Sigmoid colon (tissue), 7 donors: ENCODE results near the gene DPYSL5. TPM values are rescaled to one million over a fixed set of nuclear protein-coding genes. Genes with fewer than 3 reads are reported as not detected.

Experiments used
- DNase-seq: peaks from one replicate; pipeline ENCODE4 v3.0.0-alpha.2; 2019
- H3K27ac ChIP-seq, 4 donors: fragments of 200-600 bp; sonication (generic); one replicate each; pipeline ENCODE4 v1.5.1; 2016 to 2019; ENCODE audit warnings: mild to moderate bottlenecking in 1 of 4
- H3K27me3 ChIP-seq, 3 donors: fragments of 200-600 bp; sonication (generic); one replicate each; pipeline ENCODE4 v1.5.1; 2019; ENCODE audit warnings: mild to moderate bottlenecking in 1 of 3
- H3K36me3 ChIP-seq, 4 donors: fragments of 200-600 bp; sonication (generic); one replicate each; pipeline ENCODE4 v1.5.1; 2016 to 2019
- H3K4me1 ChIP-seq, 4 donors: fragments of 200-600 bp; sonication (generic); one replicate each; pipeline ENCODE4 v1.5.1; 2017 to 2019
- H3K4me3 ChIP-seq, 4 donors: fragments of 200-600 bp; sonication (generic); one replicate each; pipeline ENCODE4 v1.5.1; 2017 to 2019; ENCODE audit warnings: mild to moderate bottlenecking in 2 of 4, moderate library complexity in 1 of 4
- H3K9me3 ChIP-seq, 4 donors: fragments of 200-600 bp in 3 of 4; sonication (generic) in 3 of 4; one replicate each; pipeline versions ENCODE4 v1.5.1 to v1.6.1; 2013 to 2019
- CTCF ChIP-seq, 4 experiments: fragments of 450-650 bp in 3 of 4; fragments of 200-600 bp in 1 of 4; IDR thresholded peaks; one replicate each; pipeline ENCODE4 v1.5.1; 2016 to 2019; ENCODE audit warnings: antibody characterized with exemption in 4 of 4, mild to moderate bottlenecking in 3 of 4, moderate library complexity in 2 of 4
- EP300 ChIP-seq, 4 donors: sonication (generic); formaldehyde crosslinking; IDR thresholded peaks; one replicate each; pipeline ENCODE4 v1.6.1; 2017; ENCODE audit warnings: antibody characterized with exemption in 4 of 4
- POLR2A ChIP-seq, 2 donors: fragments of 450-650 bp; IDR thresholded peaks; one replicate each; pipeline ENCODE4 v1.6.1; 2016; ENCODE audit warnings: antibody characterized with exemption in 2 of 2, mild to moderate bottlenecking in 2 of 2, moderate library complexity in 2 of 2
- POLR2AphosphoS5 ChIP-seq, 4 donors: sonication (generic); formaldehyde crosslinking; IDR thresholded peaks; one replicate each; pipeline ENCODE4 v1.6.1; 2017; ENCODE audit warnings: antibody characterized with exemption in 4 of 4
- WGBS, 2 donors: extraction: QIAGEN DNeasy Blood & Tissue Kit; methylation state at CpG; one replicate each; pipeline ENCODE4 v1.1.7; 2013; 5-methylcytosine and 5-hydroxymethylcytosine counted together
- intact Hi-C: fragments of 100-400 bp; cut with DNase I; formaldehyde crosslinking; loops from one replicate; pipeline ENCODE4 v1.15.1; 2023
- polyA plus RNA-seq, 3 donors: library from polyadenylated mRNA; stranded (reverse); fragments of 200-250 nt; gene quantifications; one replicate each; pipeline ENCODE4 v1.2.3, GENCODE V29; 2013
- total RNA-seq, 4 donors: library from RNA; depleted of rRNA; stranded (reverse); fragments of >200 nt; gene quantifications; one replicate each; pipeline ENCODE4 v1.1.0, GENCODE V29; 2016
- donor health status: healthy with polysubstance abuse.
- donor health status: Bipolar disorder and iron deficiency.
- donor health status: healthy.

Gene DPYSL5
- total RNA-seq (1 to 10 TPM in 2 of 4 donors, under 1 TPM in 2; 0.16 to 1.9 (median 1.0) TPM), polyA plus RNA-seq (under 1 TPM in 1 of 3 donors, not detected in 2; 0.74 TPM)

- WGBS, 2 donors = 1 to 2% methylated on average over 83 of the region's 83 CpGs
- TF ChIP-seq POLR2AphosphoS5 (IDR thresholded peaks at IDR 0.05) = no peak
- no peak for TF ChIP-seq EP300 (IDR thresholded peaks at IDR 0.05)
- TF ChIP-seq POLR2A (IDR thresholded peaks at IDR 0.05) = no peak
- no peak for TF ChIP-seq CTCF (IDR thresholded peaks at IDR 0.05)
- H3K36me3 ChIP-seq = no peaks in the 10 kb centered on the region
- H3K27me3 ChIP-seq = peaks cover 35 to 93% (median 84%) of the 10 kb centered on the region in 3 donors
- intact Hi-C loops = loop anchor here (5.0 kb wide), 1 partner anchor 170 kb away; no protein-coding TSS in a partner anchor
- no peak within 1 kb of the TSS for H3K27ac ChIP-seq
- no peaks in the 10 kb centered on the region for H3K9me3 ChIP-seq
- peaks cover 0 to 39% (median 37%) of the 10 kb centered on the region in 4 donors for H3K4me1 ChIP-seq
- DNase-seq = no peak
- peak within 1 kb of the TSS in 3 of 4 donors; percentile 26 to 42 (median 38) for H3K4me3 ChIP-seq
Measured at GRCh38 chr2:26847655-26848335, at the start of gene DPYSL5. Gene DPYSL5 (plus strand): TSS chr2:26848132. CDS start chr2:26898500, 50,368 bp downstream.

- WGBS, 2 donors = 80 to 83% methylated on average over 4 of the region's 4 CpGs
- H3K27me3 ChIP-seq = no peaks in the 10 kb centered on the region
- intact Hi-C loops = no loop called here
- H3K4me1 ChIP-seq = no peaks in the 10 kb centered on the region
- H3K4me3 ChIP-seq = no peak overlapping the region
- H3K27ac ChIP-seq = no peak overlapping the region
- no peak for DNase-seq
- no peaks in the 10 kb centered on the region for H3K36me3 ChIP-seq
- no peaks in the 10 kb centered on the region for H3K9me3 ChIP-seq
- TF ChIP-seq CTCF (IDR thresholded peaks at IDR 0.05) = no peak
- no peak for TF ChIP-seq POLR2AphosphoS5 (IDR thresholded peaks at IDR 0.05)
- no peak for TF ChIP-seq EP300 (IDR thresholded peaks at IDR 0.05)
- TF ChIP-seq POLR2A (IDR thresholded peaks at IDR 0.05) = no peak
Measured at GRCh38 chr2:26801328-26801727, 46.6 kb upstream of the DPYSL5 start.

GRCh38 chr2:26801796-26802195 lies 46.1 kb upstream of the DPYSL5 start:
- Histone ChIP-seq H3K27me3 (no peaks in the 10 kb centered on the region), H3K36me3 (no peaks in the 10 kb centered on the region), H3K4me3 (no peak overlapping the region), H3K9me3 (no peaks in the 10 kb centered on the region), H3K4me1 (no peaks in the 10 kb centered on the region), H3K27ac (no peak overlapping the region)
- TF ChIP-seq POLR2A (IDR thresholded peaks at IDR 0.05) = no peak
- TF ChIP-seq CTCF (IDR thresholded peaks at IDR 0.05) = no peak
- no peak for TF ChIP-seq EP300 (IDR thresholded peaks at IDR 0.05)
- TF ChIP-seq POLR2AphosphoS5 (IDR thresholded peaks at IDR 0.05) = no peak
- 96% methylated on average over 7 of the region's 7 CpGs for WGBS, 2 donors
- no peak for DNase-seq
- intact Hi-C loops = no loop called here

- Histone ChIP-seq H3K36me3 (no peaks in the 10 kb centered on the region), H3K4me1 (no peaks in the 10 kb centered on the region), H3K27me3 (no peaks in the 10 kb centered on the region), H3K4me3 (no peak overlapping the region), H3K9me3 (no peaks in the 10 kb centered on the region), H3K27ac (no peak overlapping the region)
- no peak for DNase-seq
- WGBS, 2 donors = 80 to 83% methylated on average over 5 of the region's 5 CpGs
- TF ChIP-seq POLR2A (IDR thresholded peaks at IDR 0.05) (no peak), EP300 (IDR thresholded peaks at IDR 0.05) (no peak)
- intact Hi-C loops = no loop called here
Measured at GRCh38 chr2:26805241-26805676, 42.7 kb upstream of the DPYSL5 start.

- H3K4me3 ChIP-seq = no peak overlapping the region
- intact Hi-C loops = no loop called here
- TF ChIP-seq POLR2A (IDR thresholded peaks at IDR 0.05) (no peak), CTCF (IDR thresholded peaks at IDR 0.05) (no peak), POLR2AphosphoS5 (IDR thresholded peaks at IDR 0.05) (no peak), EP300 (IDR thresholded peaks at IDR 0.05) (no peak)
Measured at GRCh38 chr2:26807788-26808460, 40.0 kb upstream of the DPYSL5 start.

More at GRCh38 chr2:26807788-26808460, 40.0 kb upstream of the DPYSL5 start:
- Histone ChIP-seq H3K4me1 (no peaks in the 10 kb centered on the region), H3K9me3 (no peaks in the 10 kb centered on the region), H3K27me3 (peaks cover 0 to 12% (median 0%) of the 10 kb centered on the region in 3 donors), H3K36me3 (no peaks in the 10 kb centered on the region), H3K27ac (no peak overlapping the region)
- 49 to 60% methylated on average over 2 of the region's 2 CpGs for WGBS, 2 donors
- no peak for DNase-seq
